Occipital lobe (tissue), 2 donors: Measurements from ENCODE around the gene NCK1. TPM values are rescaled to one million over a fixed set of nuclear protein-coding genes. Genes with fewer than 3 reads are reported as not detected.

Source experiments
- DNase-seq: peaks from one replicate; lab custom pipeline; 2025; lab: John Stamatoyannopoulos, UW
- total RNA-seq: library from RNA; depleted of rRNA; stranded (reverse); fragments of >200 nt; gene quantifications from one replicate; pipeline ENCODE4 v1.2.3, GENCODE V29; 2014

NCK1 gene
- total RNA-seq, 1 donor from 2014 or later: 40.7 TPM

DNA sequence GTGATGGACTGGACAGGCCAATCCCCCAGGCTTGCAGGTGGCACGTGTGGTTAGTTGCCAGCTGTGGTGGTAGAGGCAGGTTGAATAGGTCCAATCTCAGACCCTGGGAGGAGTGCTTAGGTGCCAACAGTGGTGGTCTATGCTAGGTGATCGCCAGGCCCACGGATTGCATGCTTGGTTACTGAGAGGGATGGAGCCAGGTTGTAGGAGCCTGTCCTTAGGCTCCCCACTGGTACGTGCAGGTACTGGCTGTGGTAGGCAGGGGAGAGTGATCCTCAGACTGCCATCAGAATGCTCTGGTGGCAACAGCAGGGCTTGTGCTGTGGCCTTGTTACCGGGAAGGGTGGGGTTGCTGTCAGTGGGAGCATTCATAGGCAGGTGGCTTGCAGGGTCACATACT is 44.7 kb downstream of the NCK1 start:
- no peak for DNase-seq

DNA sequence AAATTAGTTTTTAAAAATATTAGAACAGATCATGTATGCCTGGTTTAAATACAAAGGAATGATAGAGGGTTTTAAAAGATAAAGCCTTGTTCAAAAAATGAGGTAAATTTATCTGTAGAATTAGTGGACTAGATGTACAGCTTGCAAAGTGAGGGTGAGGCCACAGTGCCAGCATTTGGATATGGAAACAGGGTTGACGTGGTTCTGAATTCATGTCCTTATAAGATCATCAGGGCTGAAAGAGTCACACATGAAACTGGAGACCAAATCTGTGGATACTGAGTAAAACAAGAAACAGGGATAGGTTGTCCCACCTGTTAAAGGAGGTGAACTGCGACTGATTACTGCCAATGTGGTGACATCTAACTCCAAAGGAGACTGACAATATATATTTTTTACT is 46.3 kb downstream of the NCK1 start:
- DNase-seq: no peak

DNA sequence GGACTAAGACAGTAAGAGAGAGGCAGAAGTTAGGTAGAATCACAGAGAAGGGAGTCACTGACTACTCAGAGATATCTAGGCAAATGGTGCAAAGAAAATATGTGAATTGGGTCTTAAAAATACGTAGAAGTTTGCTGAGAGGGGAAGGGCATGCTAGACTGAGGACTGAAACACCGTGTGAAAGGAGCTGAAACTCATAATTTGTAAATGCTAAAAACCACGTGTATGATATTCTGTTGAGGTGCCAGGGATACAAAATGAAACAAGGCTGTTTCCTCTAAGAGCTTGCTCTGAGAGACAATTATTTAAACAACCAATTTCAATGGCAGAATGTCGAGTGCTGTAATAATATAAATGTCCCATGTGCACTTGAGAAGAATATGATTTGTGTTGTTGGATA is 47.2 kb downstream of the NCK1 start:
- DNase-seq: no peak

DNA sequence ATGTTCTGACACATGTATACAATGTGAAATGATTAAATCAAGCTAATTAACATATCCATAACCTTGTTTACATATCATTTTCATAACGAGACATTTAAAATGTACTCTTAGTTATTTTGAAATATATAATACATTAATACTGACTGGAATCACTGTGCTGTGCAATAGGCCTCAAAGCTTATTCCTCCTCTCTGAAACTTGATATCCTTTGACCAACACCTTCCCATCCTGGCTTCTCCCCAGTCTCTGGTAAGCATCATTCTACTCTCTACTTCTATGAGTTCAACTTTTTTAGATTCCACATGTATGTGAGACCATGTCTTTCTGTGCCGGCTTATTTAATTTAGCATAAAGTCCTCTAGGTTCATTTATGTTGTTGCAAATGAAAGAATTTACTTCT is 48.7 kb downstream of the NCK1 start:
- no peak for DNase-seq

DNA sequence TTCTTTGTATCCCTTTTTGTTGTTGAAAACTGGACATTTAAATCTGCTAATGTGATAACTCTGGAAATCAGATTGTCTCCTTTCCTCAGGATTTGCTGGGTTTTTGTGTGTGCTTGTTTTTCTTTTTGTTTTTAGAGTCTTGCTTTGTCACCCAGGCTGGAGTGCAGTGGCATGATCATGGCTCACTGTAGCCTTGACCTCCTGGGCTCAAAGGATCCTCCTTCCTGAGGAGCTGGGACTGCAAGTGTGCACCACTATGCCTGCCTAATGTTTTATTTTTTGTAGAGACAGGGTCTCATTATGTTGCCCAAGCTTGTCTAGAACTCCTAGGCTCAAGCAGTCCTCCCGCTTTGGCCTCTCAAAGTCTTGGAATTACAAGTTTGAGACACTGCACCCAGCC is 51.2 kb downstream of the NCK1 start:
- no peak for DNase-seq

DNA sequence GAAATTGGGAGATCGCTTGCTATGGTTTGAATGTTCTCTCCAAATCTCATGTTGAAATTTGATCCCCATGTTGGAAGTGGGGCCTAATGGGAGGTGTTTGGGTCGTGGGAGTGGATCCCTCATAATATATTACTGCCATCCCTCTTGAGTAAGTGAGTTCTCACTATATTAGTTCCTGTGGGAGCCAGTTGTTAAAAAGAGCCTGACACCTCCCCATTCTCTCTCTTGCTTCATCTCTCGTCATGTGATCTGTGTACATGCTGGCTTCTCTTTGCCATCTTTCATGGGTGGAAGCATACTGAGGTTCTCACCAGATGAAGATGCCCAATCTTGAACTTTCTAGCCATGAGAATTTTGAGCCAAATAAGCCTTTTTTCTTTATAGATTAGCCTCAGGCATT is 52.7 kb downstream of the NCK1 start:
- no peak for DNase-seq

DNA sequence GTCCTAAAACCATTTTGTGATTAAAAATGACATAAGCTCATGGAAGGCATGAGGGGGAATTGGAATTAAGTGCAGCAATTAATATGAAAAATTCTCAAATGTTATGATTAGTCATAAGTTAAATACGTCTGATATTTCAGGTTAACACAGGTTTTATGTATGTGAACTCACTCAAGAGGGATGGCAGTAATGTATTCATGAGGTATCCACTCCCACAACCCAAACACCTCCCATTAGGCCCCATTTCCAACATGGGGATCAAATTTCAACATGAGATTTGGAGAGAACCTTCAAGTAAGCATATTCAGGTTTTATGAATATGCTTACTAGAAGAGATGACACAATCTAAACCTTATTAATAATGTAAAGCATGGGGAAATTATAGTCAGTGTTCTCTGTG is 54.2 kb downstream of the NCK1 start:
- no peak for DNase-seq

DNA sequence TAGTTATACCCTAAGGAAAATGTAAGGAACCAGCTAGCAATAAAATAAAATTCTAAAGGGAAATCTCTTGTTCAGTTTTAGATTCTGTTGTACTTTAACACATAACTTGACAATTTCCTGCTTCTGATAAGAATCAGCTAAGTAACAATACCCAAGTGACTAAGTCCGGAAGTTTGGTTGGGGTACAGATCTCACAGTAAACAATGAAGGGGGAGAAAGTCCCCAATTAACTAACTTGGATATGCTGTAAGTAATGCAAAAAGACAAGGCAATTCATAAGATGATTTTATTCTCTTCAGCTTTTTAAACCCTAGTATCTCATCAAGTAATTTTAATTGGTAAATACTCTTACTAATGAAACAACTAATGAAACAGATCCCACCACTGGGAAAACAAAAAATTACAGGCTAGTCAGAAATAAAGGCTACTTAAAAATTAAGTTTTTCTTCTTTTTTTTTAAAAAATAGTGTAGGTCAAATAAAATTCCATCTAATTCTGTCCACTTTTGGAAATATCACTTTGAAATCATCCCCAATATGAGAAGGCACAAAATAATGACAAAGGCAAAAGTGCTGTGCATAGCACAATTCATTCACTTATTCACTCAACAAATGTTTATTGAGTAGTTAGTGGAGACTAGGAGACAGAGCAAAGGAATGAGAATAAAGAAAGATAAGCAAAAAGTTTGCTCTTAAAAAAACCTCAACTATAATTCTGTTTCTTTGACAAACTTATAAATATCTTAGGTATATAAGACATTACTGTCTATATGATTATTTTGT is 58.0 kb downstream of the NCK1 start:
- no peak for DNase-seq

DNA sequence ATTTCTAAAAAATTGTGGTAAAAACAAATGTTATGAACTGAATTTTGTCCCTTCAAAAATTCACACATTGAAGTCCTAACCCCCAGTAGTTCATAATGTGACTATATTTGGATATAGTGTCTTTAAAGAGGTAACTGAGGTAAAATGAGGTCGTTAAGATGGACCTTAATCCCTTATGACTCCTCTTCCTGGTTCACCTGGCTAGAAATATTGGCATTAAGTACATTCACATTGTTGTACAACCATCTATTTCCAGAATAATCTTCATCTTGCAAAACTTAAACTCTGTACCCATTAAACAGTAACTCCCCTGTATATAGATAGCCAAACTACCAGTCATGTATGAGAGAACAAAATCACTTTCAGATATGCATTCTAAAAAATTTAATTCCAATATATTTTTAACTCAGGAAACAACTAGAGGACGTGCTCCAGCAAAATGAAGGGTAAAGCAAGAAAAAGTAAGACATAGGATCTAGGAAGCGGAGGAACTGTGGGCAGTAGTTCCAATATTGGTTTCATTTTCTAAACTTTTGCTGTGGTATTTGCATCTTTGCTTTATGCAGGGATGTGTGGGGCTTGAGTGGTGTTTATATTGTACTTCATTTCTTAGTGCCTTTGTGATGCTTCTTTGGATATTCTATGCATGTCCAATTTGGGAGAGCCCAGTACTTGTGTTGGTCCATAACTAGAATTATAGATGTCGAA is 59.0 kb downstream of the NCK1 start:
- no peak for DNase-seq

DNA sequence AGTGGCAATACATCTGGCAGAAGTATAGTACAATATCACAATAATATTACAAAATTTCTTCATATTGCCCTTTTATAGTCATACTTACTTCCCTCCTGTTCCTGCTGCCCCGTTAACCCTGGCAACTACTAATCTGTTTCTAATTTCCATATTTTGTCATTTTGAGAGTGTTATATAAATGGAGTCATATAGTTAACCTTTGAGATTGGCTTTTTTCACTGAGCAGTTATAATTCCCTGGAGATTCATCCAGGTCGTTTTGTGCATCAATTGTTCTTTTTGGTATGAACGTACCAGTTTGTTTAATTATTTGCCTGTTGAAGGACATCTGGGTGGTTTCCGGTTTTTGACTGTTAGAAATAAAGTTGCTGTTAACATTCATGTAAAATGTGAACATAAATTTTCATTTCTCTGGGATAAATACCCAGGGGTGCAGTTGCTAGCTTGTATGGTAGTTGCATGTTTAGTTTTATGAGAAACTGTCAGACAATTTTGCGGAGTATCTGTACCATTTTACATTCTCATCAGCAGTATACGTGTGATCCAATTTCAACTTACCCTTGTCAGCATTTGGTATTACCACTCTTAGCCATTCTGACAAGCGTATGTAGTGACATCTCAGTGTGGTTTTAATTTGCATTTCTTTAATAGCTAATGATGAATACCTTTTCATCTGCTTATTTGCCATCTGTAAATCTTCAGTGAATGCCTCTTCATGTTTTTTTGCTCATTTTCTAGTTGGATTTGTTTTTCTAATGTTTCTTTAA is 63.6 kb downstream of the NCK1 start:
- no peak for DNase-seq

DNA sequence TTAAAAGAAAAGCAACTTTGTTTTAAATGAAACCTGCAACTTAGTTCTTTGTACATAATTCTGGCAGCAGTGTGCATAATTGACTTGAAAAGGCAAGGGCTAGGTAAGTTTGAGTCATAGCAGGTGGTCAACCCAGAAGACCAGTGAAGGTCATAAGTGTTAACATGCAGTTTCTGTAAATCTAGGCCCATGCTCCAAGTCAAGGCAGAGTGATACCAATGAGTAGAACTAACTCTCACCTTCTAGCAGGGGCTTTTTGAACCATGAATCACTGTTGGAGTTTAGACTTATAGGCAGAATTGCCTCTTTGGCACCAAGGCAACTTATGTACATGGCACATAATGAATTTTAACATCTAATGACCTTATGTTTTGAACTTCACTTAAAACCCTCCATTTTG is 66.2 kb downstream of the NCK1 start:
- no peak for DNase-seq

DNA sequence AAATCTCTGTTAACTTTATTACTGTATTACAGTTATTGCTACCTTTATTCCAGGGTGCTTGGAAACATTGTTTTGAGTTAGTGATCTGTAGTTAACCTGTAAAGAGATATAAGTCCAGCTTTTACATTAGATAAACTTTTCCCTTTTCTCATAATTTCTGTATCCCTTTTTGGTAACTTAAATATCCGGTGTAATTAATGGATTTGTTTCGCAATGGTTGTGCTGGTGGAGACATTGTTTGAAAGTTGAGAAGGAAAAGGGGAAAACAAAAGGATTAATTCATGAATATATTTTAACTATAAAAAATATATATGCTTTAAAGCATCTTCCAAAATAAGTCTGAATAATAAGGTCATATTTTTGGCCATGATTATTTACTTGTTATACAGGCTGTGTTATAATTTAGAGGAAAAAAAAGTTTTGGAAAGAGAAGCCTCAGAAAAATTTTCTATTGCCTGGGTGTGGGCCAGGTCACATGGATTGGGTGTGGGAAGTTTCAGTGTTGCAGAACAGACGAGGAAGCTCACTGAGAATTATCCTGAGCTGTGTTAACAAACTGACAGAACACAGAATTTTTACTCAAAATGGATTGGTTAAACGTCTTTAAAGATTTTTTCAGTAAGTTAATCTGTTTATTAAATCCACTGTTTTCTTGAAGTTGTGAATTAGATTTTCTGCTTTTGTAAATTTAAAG is 68.1 kb downstream of the NCK1 start:
- DNase-seq: no peak

DNA sequence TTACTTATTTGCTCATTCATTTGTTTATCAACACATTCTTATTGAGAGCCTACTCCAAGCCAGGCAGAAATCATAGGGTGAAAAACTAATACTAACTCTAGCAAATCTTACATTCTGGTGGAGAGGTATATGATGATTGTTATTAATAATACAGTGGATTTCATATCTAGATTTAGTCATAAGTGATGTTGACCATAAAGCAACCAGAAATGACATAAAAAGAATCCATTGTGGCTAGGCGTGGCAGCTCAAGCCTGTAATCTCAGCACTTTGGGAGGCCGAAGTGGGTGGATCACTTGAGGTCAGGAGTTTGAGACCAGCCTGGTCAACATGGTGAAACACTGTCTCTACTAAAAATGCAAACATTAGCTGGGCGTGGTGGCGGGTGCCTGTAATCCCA is 69.6 kb downstream of the NCK1 start:
- no peak for DNase-seq

DNA sequence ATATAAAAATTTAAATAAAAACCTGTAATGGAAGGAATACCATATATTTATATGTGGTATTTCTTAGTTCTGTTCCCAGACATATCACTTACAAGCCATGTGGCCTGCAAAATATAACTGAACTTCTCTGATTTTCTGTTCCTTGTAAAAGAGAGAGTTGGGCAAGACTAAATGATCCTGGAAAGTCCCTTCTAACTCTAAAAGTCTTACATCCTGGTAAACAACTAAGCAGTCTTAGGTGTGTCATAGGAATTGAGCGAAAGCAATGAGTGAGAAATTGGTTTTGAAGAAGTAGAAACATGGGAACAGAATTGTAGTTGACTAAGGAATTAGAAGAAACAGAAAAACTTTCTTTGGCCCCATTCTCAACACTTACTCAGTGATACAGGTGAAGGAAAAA is 70.5 kb downstream of the NCK1 start:
- DNase-seq: no peak

DNA sequence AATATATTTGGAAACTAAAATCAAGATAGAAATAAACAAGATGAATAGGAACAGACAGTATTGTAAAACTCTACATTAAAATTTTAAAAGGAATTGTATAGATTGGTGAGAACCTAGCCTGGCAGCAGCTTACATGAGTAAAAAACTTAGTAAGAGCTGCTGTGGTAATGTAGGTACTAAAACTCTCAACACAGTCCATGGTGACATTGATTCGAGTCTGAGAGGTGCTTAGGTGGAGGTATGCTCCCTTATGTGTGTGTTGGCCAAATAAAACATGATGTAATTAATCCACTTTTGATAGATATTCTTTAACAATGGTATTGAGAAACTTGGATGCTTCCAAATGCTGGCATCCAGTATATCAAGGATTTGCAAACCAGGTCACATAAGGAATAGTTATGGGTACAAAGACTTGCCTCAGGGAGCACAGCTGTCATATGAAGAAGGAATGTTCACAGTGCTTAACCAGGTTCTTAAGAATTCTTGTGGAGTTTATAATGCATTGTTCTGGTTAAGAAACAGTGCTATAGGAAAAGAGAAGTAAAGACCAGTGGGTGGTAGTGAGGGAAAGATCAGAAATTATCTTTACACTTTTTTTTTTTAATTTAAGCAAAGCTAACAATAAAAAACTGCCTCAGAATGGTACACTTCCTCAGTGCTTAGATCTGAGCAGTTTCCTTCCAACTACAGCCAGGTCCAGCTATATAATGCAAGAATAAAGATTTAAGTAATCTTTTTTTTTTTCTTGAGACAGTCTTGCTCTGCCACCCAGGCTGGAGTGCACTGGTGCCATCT is 71.2 kb downstream of the NCK1 start:
- no peak for DNase-seq

DNA sequence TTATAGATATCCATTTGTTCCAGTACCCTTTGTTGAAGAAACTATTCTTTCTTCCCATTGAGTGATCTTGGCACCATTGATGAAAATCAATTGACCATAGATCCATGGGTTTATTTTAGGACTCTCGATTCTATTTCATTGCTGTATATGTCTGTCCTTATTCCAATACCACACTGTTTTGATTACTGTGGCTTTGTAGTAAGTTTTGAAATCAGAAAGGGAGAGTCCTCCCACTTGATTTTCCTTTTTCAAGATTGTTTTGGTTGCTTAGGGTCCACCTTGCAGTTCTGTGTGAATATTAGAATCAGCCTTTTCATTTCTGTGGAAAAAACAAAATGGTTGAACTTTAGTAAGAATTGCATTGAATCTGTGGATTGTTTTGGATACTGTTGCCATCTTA is 75.2 kb downstream of the NCK1 start:
- no peak for DNase-seq

DNA sequence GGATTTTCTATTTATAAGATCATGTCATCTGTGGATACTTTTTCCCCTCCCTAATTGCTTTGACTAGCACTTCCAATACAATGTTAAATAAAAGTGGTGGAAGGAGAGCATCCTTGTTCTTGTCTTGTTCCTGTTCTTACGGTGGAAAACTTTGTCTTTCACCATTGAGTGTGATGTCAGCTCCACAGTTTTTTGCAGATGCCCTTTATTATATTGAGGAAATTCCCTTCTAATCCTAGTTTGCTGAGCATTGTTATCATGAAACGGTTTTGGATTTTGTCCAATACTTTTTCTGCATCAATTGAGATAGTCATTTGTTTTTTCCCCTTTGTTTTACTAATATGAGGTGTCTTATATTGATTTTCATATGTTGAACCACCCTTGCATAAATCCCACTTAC is 75.8 kb downstream of the NCK1 start:
- DNase-seq: no peak

DNA sequence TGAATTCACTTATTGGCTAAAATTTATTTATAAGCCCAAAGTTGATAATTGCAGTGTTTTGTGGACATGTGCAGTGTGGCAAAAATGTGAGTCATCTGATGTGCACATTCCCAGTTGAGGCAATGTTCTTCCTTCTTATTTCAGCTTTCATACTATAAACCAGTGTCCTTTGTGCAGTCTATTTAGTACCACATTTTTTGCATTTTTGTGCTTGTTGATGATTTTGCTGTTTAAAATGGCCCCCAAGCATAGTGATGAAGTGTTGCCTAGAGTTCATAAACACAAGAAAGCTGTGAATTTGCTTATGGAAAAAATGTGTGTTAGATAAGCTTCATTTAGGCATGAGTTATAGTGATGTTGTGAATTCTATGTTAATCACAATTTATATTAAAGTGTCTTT is 76.3 kb downstream of the NCK1 start:
- no peak for DNase-seq

DNA sequence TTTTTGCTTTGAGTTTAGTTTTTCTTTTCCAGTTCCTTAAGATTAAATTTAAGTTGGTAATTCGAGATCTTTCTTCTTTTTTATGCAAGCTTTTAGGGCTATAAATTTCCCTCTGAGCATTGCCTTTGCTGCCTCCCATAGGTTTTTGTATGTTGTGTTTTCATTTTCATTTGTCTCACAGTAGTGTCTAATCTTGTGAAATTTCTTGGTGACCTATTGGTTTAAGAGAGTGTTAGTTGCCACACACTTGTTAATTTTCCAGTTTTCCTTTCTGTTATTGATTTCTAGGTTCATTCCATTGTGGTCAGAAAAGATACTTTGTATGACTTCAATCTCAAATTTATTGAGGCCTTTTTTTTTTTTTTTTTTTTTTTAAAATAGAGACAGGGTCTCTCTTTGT is 77.5 kb downstream of the NCK1 start:
- no peak for DNase-seq

DNA sequence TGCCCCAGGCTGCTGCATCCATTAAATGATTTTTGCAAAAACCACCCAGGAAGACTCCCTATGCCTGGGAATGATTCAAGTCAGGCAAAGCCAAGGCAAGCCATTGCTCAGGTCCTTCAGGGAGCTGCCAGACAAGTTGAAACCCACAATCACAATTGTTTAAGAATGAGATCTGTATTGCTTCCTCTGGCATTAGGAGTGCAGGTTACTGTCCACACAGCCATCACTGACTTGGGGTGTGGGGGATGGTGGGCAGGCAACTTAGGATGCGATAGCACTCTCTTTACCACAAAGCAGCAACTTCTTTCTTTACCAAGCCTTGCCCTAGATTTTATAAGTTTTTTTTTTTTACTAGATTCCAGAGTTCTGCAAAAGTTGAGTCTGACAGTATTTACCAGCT is 80.8 kb downstream of the NCK1 start:
- DNase-seq: no peak

DNA sequence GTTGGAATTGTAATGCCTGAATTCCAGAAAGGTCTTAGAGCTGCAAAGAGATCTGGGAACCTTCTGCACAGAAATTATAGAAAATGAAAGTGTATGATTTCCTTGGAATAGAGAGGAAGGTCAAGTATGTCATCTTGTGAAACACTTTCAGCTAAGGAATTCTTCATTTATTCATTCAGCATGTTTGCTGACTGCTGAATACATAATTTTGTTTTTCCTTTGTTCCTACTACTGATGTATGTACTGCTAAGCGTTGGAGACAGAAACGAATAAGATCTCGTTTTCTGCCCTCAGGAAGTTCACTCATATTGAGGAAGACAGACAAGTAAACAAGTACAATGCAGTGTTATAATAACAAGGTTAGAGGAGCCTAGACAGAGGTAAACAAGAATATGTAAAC is 81.4 kb downstream of the NCK1 start:
- no peak for DNase-seq
